HepG2 (cell line): Measurements from ENCODE around the gene LRRC34. TPM values are rescaled to one million over a fixed set of nuclear protein-coding genes. Genes with fewer than 3 reads are reported as not detected.

Experiments
- BCL6 ChIP-seq: IDR thresholded peaks from 2 replicates; pipeline ENCODE4 v1.6.1; 2016; ENCODE audit warnings: missing genetic modification reagents, missing compliant biosample characterization
- CHD2 ChIP-seq: IDR thresholded peaks from 2 replicates; pipeline ENCODE4 v1.6.1; 2011; ENCODE audit warnings: low read depth, low read length, improper control_type of control experiment
- GATA4 ChIP-seq: sonication (generic); IDR thresholded peaks from 2 replicates; pipeline ENCODE4 v1.6.1; 2016; ENCODE audit warnings: antibody characterized with exemption, low read depth, borderline replicate concordance
- IKZF1 ChIP-seq: fragments of 450-650 bp; IDR thresholded peaks from 2 replicates; pipeline ENCODE4 v1.7.1; 2016
- NFIB ChIP-seq: sonication (generic); formaldehyde crosslinking; IDR thresholded peaks from 2 replicates; pipeline ENCODE4 v1.9.0; 2021; ENCODE audit warnings: missing genetic modification reagents, mild to moderate bottlenecking, borderline replicate concordance
- NONO ChIP-seq, 2 experiments: fragments of 450-650 bp in 1 of 2; sonication (generic) in 1 of 2; formaldehyde crosslinking in 1 of 2; IDR thresholded peaks in 1 of 2; conservative IDR thresholded peaks in 1 of 2; 2 replicates each; pipeline versions ENCODE4 v1.6.1 to v1.8.0; 2017 to 2022; ENCODE audit warnings: mild to moderate bottlenecking in 1 of 2, missing genetic modification reagents in 1 of 2, moderate library complexity in 1 of 2
- NR3C1 ChIP-seq: sonication (generic); formaldehyde crosslinking; IDR thresholded peaks from 2 replicates; pipeline ENCODE4 v1.4.0; 2020; ENCODE audit warnings: missing genetic modification reagents
- PHF8 ChIP-seq: sonication (generic); formaldehyde crosslinking; IDR thresholded peaks from 2 replicates; pipeline ENCODE4 v1.5.0; 2020; ENCODE audit warnings: missing genetic modification reagents
- RBM22 ChIP-seq: fragments of 200-400 bp; formaldehyde crosslinking; optimal IDR thresholded peaks from 2 replicates; pipeline ENCODE3; 2017; ENCODE audit warnings: mild to moderate bottlenecking, low read length, moderate library complexity
- THAP8 ChIP-seq: sonication (generic); formaldehyde crosslinking; IDR thresholded peaks from 2 replicates; pipeline ENCODE4 v1.5.1; 2020; ENCODE audit warnings: missing genetic modification reagents, mild to moderate bottlenecking, borderline replicate concordance
- ZNF138 ChIP-seq: sonication (generic); formaldehyde crosslinking; IDR thresholded peaks from 2 replicates; pipeline ENCODE4 v1.5.0; 2020; ENCODE audit warnings: mild to moderate bottlenecking, low read depth, missing genetic modification reagents
- ZNF275 ChIP-seq: sonication (generic); formaldehyde crosslinking; IDR thresholded peaks from 2 replicates; pipeline ENCODE4 v1.8.0; 2022; ENCODE audit warnings: missing genetic modification reagents, mild to moderate bottlenecking, inconsistent platforms, borderline replicate concordance
- ZNF713 ChIP-seq: sonication (generic); formaldehyde crosslinking; IDR thresholded peaks from 2 replicates; pipeline ENCODE4 v1.4.0; 2020; ENCODE audit warnings: mild to moderate bottlenecking, missing genetic modification reagents
- ZNF879 ChIP-seq: sonication (generic); formaldehyde crosslinking; IDR thresholded peaks from 2 replicates; pipeline ENCODE4 v1.8.1; 2023; ENCODE audit warnings: missing genetic modification reagents
- polyA plus RNA-seq, 8 experiments: library from polyadenylated mRNA; depleted of rRNA in 3 of 8; stranded (reverse) in 7 of 8; unstranded in 1 of 8; fragments of >200 nt; fragmentation: Illumina TruSeq in 4 of 8; extraction: Trizol in 4 of 8; gene quantifications; 2 replicates each; pipeline versions ENCODE4 v1.2.1 to v1.2.3, GENCODE V29; 2011 to 2016; ENCODE audit warnings: low read depth in 4 of 8, missing spikeins in 1 of 8, mixed read lengths in 1 of 8; ENCODE audit not compliant: insufficient read depth in 1 of 8
- total RNA-seq, 5 experiments: library from RNA; depleted of rRNA; stranded (reverse); fragments of >200 nt; fragmentation: Illumina TruSeq; extraction: Trizol; gene quantifications; 2 replicates each; pipeline ENCODE4 v1.2.3, GENCODE V29; 2016; ENCODE audit warnings: low read depth in 1 of 5
- TF ChIP-seq, protein P1 (sequence below): sonication (generic); formaldehyde crosslinking; IDR thresholded peaks from 2 replicates; pipeline ENCODE4 v1.5.0; 2020; ENCODE audit warnings: mild to moderate bottlenecking, missing genetic modification reagents
- TF ChIP-seq, protein P2 (sequence below): sonication (generic); formaldehyde crosslinking; IDR thresholded peaks from 2 replicates; pipeline ENCODE4 v1.4.0; 2020; ENCODE audit warnings: low read depth, mild to moderate bottlenecking, missing genetic modification reagents
- TF ChIP-seq, protein P3 (sequence below): sonication (generic); formaldehyde crosslinking; conservative IDR thresholded peaks from 2 replicates; pipeline ENCODE4 v1.8.1; 2023; ENCODE audit warnings: missing genetic modification reagents
- TF ChIP-seq, protein P4 (sequence below): sonication (generic); formaldehyde crosslinking; IDR thresholded peaks from 2 replicates; pipeline ENCODE4 v1.5.1; 2020; ENCODE audit warnings: mild to moderate bottlenecking, missing genetic modification reagents, moderate library complexity

Gene LRRC34
- total and polyA plus RNA-seq, 2 of the 13 experiments (the other 11 are each of a cell fraction or from before 2014, with no cell fraction given): not detected

- TF ChIP-seq IKZF1 (no peak), BCL6 (CRISPR knock-in tag) (no peak), PHF8 (CRISPR knock-in tag) (no peak), ZNF138 (CRISPR knock-in tag) (0 out of 2 replicates have a peak, but pooled peaks have one; percentile 23), THAP8 (CRISPR knock-in tag) (0 out of 2 replicates have a peak, but pooled peaks have one; percentile 28), CHD2 (no peak), GATA4 (no peak), ZNF275 (CRISPR knock-in tag) (no peak), NFIB (CRISPR knock-in tag) (no peak), ZNF713 (CRISPR knock-in tag) (0 out of 2 replicates have a peak, but pooled peaks have one; percentile 15), NONO (IDR thresholded peaks at IDR 0.05) (no peak), NONO (CRISPR knock-in tag; conservative IDR thresholded peaks at IDR 0.05) (peak; percentile 42; the same call in 1 of the 2 replicates), RBM22 (no peak), ZNF879 (CRISPR knock-in tag) (no peak), NR3C1 (CRISPR knock-in tag) (no peak)
- TF ChIP-seq, protein P1, sequence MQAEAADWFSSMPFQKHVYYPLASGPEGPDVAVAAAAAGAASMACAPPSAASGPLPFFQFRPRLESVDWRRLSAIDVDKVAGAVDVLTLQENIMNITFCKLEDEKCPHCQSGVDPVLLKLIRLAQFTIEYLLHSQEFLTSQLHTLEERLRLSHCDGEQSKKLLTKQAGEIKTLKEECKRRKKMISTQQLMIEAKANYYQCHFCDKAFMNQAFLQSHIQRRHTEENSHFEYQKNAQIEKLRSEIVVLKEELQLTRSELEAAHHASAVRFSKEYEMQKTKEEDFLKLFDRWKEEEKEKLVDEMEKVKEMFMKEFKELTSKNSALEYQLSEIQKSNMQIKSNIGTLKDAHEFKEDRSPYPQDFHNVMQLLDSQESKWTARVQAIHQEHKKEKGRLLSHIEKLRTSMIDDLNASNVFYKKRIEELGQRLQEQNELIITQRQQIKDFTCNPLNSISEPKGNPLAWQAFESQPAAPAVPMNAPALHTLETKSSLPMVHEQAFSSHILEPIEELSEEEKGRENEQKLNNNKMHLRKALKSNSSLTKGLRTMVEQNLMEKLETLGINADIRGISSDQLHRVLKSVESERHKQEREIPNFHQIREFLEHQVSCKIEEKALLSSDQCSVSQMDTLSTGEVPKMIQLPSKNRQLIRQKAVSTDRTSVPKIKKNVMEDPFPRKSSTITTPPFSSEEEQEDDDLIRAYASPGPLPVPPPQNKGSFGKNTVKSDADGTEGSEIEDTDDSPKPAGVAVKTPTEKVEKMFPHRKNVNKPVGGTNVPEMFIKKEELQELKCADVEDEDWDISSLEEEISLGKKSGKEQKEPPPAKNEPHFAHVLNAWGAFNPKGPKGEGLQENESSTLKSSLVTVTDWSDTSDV (CRISPR knock-in tag): 0 out of 2 replicates have a peak, but pooled peaks have one; percentile 60
- TF ChIP-seq, protein P2, sequence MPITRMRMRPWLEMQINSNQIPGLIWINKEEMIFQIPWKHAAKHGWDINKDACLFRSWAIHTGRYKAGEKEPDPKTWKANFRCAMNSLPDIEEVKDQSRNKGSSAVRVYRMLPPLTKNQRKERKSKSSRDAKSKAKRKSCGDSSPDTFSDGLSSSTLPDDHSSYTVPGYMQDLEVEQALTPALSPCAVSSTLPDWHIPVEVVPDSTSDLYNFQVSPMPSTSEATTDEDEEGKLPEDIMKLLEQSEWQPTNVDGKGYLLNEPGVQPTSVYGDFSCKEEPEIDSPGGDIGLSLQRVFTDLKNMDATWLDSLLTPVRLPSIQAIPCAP (CRISPR knock-in tag): no peak
- TF ChIP-seq, protein P3, sequence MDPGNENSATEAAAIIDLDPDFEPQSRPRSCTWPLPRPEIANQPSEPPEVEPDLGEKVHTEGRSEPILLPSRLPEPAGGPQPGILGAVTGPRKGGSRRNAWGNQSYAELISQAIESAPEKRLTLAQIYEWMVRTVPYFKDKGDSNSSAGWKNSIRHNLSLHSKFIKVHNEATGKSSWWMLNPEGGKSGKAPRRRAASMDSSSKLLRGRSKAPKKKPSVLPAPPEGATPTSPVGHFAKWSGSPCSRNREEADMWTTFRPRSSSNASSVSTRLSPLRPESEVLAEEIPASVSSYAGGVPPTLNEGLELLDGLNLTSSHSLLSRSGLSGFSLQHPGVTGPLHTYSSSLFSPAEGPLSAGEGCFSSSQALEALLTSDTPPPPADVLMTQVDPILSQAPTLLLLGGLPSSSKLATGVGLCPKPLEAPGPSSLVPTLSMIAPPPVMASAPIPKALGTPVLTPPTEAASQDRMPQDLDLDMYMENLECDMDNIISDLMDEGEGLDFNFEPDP (CRISPR knock-in tag): no peak
- TF ChIP-seq, protein P4, sequence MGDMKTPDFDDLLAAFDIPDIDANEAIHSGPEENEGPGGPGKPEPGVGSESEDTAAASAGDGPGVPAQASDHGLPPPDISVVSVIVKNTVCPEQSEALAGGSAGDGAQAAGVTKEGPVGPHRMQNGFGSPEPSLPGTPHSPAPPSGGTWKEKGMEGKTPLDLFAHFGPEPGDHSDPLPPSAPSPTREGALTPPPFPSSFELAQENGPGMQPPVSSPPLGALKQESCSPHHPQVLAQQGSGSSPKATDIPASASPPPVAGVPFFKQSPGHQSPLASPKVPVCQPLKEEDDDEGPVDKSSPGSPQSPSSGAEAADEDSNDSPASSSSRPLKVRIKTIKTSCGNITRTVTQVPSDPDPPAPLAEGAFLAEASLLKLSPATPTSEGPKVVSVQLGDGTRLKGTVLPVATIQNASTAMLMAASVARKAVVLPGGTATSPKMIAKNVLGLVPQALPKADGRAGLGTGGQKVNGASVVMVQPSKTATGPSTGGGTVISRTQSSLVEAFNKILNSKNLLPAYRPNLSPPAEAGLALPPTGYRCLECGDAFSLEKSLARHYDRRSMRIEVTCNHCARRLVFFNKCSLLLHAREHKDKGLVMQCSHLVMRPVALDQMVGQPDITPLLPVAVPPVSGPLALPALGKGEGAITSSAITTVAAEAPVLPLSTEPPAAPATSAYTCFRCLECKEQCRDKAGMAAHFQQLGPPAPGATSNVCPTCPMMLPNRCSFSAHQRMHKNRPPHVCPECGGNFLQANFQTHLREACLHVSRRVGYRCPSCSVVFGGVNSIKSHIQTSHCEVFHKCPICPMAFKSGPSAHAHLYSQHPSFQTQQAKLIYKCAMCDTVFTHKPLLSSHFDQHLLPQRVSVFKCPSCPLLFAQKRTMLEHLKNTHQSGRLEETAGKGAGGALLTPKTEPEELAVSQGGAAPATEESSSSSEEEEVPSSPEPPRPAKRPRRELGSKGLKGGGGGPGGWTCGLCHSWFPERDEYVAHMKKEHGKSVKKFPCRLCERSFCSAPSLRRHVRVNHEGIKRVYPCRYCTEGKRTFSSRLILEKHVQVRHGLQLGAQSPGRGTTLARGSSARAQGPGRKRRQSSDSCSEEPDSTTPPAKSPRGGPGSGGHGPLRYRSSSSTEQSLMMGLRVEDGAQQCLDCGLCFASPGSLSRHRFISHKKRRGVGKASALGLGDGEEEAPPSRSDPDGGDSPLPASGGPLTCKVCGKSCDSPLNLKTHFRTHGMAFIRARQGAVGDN (CRISPR knock-in tag): peak; percentile 76; the same call in 1 of the 2 replicates
These were observed 48.3 kb downstream of the LRRC34 start (continued) for GRCh38 chr3:169764312-169764881.
